ENCODE data around the gene NISCH.
"Not testable (repeated sequence)": the region's sequence is repeated elsewhere in the genome, so short reads cannot be mapped to it uniquely, and the experiment has no call there.

Gene NISCH

GRCh38 chr3:52525680-52526561 lies 70.5 kb downstream of the NISCH start:
- DNase-seq (ENCODE audit: low read depth, low spot score) = no peak

- not testable (repeated sequence) for DNase-seq (ENCODE audit: low read depth, low spot score)
These were observed 71.3 kb downstream of the NISCH start for GRCh38 chr3:52526671-52527038.

GRCh38 chr3:52527039-52527731 lies 71.8 kb downstream of the NISCH start:
- no peak for DNase-seq (ENCODE audit: low read depth, low spot score)

GRCh38 chr3:52527732-52528585 lies 72.6 kb downstream of the NISCH start:
- DNase-seq (ENCODE audit: low read depth, low spot score) = no peak

GRCh38 chr3:52528586-52529375 lies 73.4 kb downstream of the NISCH start:
- no peak for DNase-seq (ENCODE audit: low read depth, low spot score)

- no peak for DNase-seq (ENCODE audit: low read depth, low spot score)
These were observed 74.3 kb downstream of the NISCH start for GRCh38 chr3:52529376-52530333.

- DNase-seq (ENCODE audit: low read depth, low spot score) = no peak
These were observed 75.8 kb downstream of the NISCH start for GRCh38 chr3:52530918-52531826.

- no peak for DNase-seq (ENCODE audit: low read depth, low spot score)
These were observed 76.6 kb downstream of the NISCH start for GRCh38 chr3:52531860-52532516.

GRCh38 chr3:52532517-52532837 lies 77.1 kb downstream of the NISCH start:
- no peak for DNase-seq (ENCODE audit: low read depth, low spot score)

GRCh38 chr3:52532838-52533622 lies 77.6 kb downstream of the NISCH start:
- no peak for DNase-seq (ENCODE audit: low read depth, low spot score)

- peak; percentile 29 for DNase-seq (ENCODE audit: low read depth, low spot score)
These were observed 78.3 kb downstream of the NISCH start, which contains the start of gene NT5DC2 for GRCh38 chr3:52533623-52534280. TSS of gene NT5DC2 (minus strand) at chr3:52533857. CDS start at chr3:52533737, 120 bp downstream.

- DNase-seq (ENCODE audit: low read depth, low spot score) = no peak
These were observed 79.1 kb downstream of the NISCH start for GRCh38 chr3:52534281-52535183.

- no peak for DNase-seq (ENCODE audit: low read depth, low spot score)
These were observed 80.2 kb downstream of the NISCH start for GRCh38 chr3:52535411-52536111.

GRCh38 chr3:52536112-52536368 lies 80.6 kb downstream of the NISCH start:
- no peak for DNase-seq (ENCODE audit: low read depth, low spot score)

- DNase-seq (ENCODE audit: low read depth, low spot score) = peak; percentile 95
These were observed 81.2 kb downstream of the NISCH start, which contains the start of gene UQCC5 for GRCh38 chr3:52536369-52537164. TSS of gene UQCC5 (plus strand) at chr3:52536605. CDS start at chr3:52536756, 151 bp downstream.

Data from activated naive CD8-positive, alpha-beta T cell treated with anti-CD3 and anti-CD28 coated beads, Interleukin-2, amount 50 U/mL, for 16 hours (primary cell).